T-helper 1 cell (primary cell): ENCODE measurements around the gene FSCN2.

Experiments
- DNase-seq, 5 donors: peaks; one replicate each; pipeline ENCODE4 v3.0.0-alpha.2; 2012 to 2020

FSCN2 gene

DNA sequence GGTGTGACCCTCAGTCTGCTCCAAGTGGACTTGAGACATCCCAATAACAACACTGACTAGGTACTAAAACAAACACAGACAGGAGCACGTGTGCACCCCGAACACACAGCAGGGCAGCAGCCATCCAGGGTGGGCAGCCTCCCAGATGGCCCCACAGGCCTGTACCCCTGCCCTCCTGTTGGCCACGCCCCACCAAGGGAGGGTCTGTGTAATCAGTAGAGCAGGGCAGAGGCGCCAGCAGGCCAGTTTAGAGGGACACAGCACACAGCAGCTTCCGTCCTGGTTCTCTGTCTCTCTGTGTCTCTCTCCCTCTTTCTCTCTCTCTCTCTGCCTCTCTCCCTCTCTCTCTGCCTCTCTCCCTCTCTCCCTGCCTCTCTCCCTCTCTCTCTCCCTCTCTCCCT lies 37.0 kb upstream of the FSCN2 start:
- no peak for DNase-seq

- no peak for DNase-seq
Measured at GRCh38 chr17:81491761-81492160, 36.4 kb upstream of the FSCN2 start.

- DNase-seq = no peak
Measured at GRCh38 chr17:81492202-81492601, 36.0 kb upstream of the FSCN2 start.

- DNase-seq = no peak
Measured at GRCh38 chr17:81492706-81493105, 35.5 kb upstream of the FSCN2 start.

- no peak for DNase-seq
Measured at GRCh38 chr17:81493198-81494038, 34.8 kb upstream of the FSCN2 start.

DNA sequence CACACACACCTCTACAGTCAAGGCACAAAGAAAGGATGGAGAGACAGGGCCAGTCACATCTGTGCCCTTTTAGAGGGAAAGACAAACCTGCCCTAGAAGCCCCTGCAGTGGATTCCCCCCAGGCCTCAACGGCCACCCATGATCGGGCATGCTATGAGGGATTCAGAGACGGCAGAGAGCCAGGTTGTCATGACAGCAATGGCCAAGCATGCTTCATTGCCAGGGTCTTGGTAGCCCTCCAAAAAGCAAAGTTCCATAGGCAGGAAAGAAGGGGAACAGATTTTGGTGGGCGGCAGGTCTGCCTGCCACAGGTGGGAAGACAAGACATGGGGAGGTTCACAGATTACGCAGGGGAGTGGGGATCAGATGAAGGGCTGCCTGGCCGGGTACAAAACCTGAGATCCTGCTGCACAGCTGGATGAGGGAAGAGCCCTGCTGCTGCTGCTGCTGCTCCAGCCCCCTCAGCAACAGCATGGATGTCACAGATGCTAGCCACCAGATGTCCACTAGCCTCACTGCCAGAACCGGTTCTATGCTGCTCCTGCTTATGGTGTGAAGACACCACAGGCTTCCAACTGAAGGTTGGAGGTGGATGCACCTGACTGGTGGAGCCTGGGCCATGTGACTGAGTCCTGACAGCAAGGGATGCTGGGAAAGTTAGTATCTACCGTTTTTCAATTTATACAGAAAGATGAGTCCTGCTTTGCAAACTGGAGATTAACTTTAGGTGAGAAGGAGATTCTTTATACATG lies 33.4 kb upstream of the FSCN2 start:
- no peak for DNase-seq

DNA sequence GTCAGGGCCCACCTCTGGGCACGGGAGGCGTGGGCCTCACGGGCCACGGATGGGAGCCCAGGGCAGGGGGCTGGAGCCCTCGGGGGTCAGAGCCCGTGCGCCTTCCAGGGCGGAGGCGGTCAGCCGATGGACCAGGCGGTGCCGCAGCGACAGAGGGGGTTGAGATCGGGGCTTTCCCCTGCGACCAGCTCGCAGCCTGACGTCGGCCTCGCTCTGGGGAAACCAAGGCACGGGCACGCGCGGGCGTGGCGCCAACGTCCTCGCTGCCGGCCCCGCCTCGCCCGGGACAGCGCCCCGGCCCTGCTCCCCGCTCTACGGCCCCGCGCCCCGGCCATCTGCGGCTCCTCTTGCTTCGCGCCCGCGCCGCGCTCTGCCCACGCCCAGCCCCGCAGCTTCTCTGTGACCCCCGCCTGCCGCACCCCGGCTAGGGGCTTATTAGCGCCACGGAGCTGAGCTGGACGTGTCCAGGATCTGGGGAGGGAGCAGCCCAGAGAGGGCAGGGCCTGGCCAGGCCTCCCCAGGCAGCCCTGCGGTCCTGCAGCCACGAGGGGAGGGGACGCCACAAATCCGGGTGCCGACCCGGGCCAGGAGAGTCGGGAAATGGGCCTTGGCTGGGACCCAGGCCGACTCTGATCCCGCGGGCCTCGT lies 29.1 kb upstream of the FSCN2 start:
- DNase-seq = no peak

DNA sequence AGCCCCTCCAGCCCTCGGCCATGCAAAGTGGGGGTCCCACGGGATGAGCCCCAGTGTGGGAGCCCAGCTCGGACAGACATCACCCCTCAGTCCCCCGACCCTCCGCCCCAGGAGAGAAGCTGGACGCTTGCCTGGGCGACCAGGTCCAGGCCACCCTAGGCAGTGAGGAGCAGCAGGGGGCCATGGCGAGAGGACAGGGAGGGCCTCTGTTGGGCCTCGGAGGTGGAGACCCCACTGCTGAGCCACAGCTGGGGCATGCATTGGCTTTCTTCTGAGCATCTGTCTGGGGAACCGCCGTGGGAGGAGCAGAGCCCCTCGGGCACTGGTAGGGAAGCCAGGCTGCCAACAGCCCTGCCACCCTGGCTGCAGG lies 28.6 kb upstream of the FSCN2 start:
- DNase-seq = no peak

DNA sequence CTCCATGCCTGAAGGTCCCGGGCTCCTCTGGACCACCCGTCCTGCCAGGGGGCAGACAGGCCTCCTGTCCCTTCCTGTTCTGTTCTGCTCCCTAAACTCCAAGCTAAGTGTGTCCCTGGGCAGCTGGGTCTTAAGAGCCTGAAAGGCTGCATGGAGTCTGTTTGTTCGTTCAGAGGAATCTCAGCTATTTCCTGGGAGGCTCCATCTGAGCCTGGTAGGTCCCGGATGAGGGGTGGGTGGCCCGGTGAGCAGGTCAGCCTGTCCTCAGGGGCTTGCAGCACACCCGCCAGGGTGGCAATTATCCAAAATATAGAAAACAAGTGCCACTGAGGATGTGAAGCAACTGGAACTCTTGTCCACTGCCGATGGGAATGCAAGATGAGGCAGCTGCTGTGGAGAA lies 28.1 kb upstream of the FSCN2 start:
- no peak for DNase-seq

DNA sequence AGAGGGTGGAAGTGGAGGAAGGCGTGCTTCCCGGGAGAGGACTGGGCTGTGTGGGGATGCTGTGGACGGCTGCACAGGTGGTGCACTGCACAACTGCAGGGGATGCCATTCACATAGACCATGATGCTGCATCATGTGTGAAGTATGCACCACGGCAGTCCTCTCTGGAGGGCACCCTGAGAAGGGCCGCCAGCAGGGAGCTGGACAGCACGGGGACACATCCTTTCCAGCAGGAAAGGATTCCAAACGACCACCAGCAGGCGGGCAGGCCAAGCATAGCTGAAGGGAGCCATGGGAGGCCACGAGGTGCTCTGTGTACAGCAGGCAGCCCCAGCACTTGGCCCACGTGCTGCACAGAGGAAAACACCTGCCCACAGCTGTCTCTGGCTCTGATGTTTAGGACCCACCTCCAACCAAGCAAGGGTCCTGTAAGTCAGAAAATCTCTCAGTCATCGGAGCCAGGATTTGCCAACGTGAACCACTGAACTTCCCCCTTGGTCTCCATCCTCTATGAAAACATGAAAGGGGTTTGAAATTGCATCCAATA lies 25.6 kb upstream of the FSCN2 start:
- no peak for DNase-seq

GRCh38 chr17:81503619-81504018 lies 24.6 kb upstream of the FSCN2 start:
- no peak for DNase-seq

- peak in 1 of 5 donors; percentile 37 for DNase-seq
Measured at GRCh38 chr17:81508639-81509206, 19.5 kb upstream of the FSCN2 start.

GRCh38 chr17:81509207-81509971 lies 18.8 kb upstream of the FSCN2 start:
- DNase-seq = peak in 1 of 5 donors; percentile 56

- DNase-seq = no peak
Measured at GRCh38 chr17:81509972-81510784, 18.0 kb upstream of the FSCN2 start.

DNA sequence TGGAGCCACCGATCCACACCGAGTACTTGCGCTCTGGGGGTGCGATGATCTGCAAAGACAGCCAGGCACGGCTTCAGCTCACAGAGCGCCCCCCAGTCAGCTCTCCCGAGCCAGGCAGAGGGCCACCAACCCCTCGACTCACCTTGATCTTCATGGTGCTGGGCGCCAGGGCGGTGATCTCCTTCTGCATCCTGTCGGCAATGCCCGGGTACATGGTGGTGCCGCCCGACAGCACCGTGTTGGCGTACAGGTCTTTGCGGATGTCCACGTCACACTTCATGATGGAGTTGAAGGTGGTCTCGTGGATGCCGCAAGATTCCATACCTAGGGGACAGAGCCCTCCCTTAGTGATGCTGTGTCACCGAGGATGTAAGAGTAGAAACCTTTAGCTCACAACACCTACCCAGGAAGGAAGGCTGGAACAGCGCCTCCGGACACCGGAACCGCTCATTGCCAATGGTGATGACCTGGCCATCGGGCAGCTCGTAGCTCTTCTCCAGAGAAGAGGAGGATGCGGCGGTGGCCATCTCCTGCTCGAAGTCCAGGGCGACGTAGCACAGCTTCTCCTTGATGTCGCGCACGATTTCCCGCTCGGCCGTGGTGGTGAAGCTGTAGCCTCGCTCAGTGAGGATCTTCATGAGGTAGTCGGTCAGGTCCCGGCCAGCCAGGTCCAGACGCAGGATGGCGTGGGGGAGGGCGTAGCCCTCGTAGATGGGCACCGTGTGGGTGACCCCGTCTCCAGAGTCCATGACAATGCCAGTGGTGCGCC lies 17.2 kb upstream of the FSCN2 start:
- peak in 2 of 5 donors; percentile 30 to 73 for DNase-seq

DNA sequence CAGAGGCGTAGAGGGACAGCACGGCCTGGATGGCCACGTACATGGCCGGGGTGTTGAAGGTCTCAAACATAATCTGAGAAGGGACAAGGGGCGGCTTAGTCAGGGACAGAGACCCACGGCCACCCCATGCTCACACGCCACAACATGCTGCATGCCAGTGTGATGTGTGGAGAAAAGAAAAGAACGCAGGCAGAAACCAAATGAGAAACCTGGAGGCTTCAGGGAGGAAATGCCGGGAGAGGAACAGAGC lies 16.7 kb upstream of the FSCN2 start:
- no peak for DNase-seq

- peak in 1 of 5 donors; percentile 46 for DNase-seq
Measured at GRCh38 chr17:81511804-81512561, 16.2 kb upstream of the FSCN2 start.

- peak; percentile 82 to 90 (median 89) for DNase-seq
Measured at GRCh38 chr17:81512562-81513371, 15.4 kb upstream of the FSCN2 start, which contains the start of gene ACTG1. Gene ACTG1 (minus strand): TSS chr17:81512799. CDS start chr17:81512354, 445 bp downstream.

DNA sequence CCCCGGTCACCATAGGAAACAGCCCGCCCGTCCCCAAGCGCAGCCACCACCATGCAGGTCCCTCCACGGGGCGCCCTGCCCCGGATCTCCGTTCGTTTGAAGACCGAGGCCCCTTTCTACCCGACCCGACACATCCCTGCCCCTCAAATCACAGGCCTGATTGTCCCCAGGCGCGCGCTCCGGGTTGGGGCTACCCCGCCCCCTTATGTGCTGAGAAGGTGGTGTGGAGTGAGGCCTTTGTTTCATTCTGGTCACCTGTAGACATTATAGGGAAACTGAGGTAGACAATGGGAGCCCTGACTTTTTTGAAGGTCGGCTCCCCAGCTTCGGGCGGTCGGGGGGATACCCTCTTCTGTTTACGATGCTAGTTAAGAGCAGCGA lies 14.8 kb upstream of the FSCN2 start:
- DNase-seq = peak in 4 of 5 donors; percentile 45 to 82 (median 46)
